GM18873 (cell line): ENCODE measurements around the gene FAS.

Source experiments
- ATAC-seq: cut with Tn5 transposase; IDR thresholded peaks from one replicate; pipeline ENCODE4 v1.9.1; 2021; ENCODE audit warnings: mild to moderate bottlenecking, moderate library complexity, moderate number of reproducible peaks; ENCODE audit not compliant: unreplicated experiment, low FRiP score

Gene FAS

GRCh38 chr10:88990384-88991160 lies at the start of gene FAS:
TSS of gene FAS (plus strand) at chr10:88990798. CDS start at chr10:88990877, 79 bp downstream.
- ATAC-seq: peak; percentile 58

GRCh38 chr10:88941026-88941425 lies 49.6 kb upstream of the FAS start:
- ATAC-seq: no peak

GRCh38 chr10:88943778-88944177 lies 46.8 kb upstream of the FAS start:
- no peak for ATAC-seq

GRCh38 chr10:88944813-88945212 lies 45.8 kb upstream of the FAS start:
- no peak for ATAC-seq

GRCh38 chr10:88946200-88946599 lies 44.4 kb upstream of the FAS start:
- no peak for ATAC-seq

DNA sequence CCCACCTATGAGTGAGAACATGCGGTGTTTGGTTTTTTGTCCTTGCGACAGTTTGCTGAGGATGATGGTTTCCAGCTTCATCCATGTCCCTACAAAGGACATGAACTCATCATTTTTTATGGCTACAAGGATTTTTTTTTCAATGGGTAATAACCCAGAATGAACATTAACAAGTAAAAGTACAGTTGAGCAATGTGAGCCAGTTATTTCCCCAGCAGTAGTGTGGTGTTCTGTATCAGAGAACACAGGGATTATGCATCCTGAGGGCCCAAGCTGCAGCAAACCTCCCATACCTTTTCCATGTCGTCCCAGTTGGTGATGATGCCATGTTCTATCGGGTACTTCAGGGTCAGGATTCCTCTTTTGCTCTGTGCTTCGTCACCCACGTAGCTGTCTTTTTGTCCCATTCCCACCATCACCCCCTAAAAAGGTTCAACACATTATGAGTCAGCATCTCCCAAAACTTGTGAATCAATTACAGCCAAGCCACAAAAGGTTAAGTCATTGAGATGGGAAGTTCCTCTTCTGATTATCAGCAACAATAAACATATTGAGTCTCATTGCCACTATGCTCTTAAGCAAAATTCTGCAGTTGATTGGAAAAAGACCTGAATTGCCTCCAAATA lies 43.5 kb upstream of the FAS start:
- no peak for ATAC-seq

DNA sequence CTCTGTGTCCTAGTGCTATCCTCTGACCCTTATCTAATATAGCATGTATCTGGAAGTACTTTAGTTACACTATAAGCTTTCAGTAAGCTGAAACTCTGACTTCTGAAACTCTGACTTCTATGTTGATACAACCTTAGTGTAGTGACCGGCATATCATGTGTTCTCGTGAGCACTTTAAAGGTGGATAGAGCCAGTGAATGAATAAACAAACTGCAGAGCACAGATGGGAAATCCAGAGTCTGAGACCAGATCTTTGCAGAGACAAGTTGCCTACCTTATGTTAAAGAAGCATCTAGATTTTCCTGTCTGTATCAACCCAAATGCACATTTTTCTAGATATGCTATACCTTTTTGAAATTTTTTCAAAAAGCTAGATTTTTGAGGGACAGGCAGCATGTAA lies 41.5 kb upstream of the FAS start:
- ATAC-seq: no peak

DNA sequence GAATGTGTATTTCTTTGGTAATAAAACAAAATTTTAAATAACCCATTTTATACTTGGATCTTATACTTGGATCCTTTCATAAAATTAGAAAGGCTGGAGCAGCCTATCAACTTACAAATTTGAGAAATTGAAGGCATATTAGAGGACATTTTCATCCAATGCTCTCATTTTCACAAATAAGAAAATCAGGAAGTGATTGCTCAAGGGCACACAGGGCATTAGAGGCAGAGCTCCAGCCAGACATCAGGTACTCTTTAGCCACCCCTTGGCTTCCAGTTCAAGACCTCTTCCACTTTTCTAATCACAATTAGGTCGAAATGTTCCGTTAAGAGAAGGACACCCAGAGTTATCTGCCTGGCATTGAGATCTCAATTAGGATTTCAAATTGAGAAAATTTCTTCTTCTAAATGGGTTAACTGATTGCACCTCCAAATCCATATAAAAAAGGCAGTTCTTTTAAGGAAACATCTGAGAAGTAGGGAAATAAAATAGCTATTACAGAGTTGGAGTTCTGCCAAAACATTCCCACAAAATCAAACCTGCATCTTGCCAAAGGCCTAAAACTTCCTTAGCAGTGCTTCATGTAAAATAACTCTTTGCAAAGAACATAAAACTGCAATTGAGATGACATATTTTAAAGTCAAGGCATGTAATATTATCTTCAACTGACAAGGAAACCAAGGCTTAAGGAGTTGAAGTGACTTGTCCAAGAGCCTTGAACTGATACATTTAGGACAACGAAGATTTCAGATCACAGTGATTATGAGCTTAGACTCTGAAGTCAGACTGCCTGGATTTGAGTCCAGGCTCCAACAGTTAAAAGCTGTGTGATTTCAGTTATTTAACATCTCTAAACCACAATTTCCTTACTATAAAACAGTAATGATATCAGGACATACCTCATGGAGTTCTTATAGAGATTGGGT lies 40.4 kb upstream of the FAS start:
- no peak for ATAC-seq

GRCh38 chr10:88952647-88953111 lies 37.9 kb upstream of the FAS start, which contains the start of gene ACTA2:
TSS of gene ACTA2 (minus strand) at chr10:88952773. CDS start at chr10:88948930, 3,843 bp downstream.
- ATAC-seq: no peak

GRCh38 chr10:88953662-88954061 lies 36.9 kb upstream of the FAS start:
- ATAC-seq: no peak

- no peak for ATAC-seq
Observed at GRCh38 chr10:88954458-88955083, 36.0 kb upstream of the FAS start.

GRCh38 chr10:88957381-88957780 lies 33.2 kb upstream of the FAS start:
- no peak for ATAC-seq

GRCh38 chr10:88958721-88959120 lies 31.9 kb upstream of the FAS start:
- ATAC-seq: no peak

DNA sequence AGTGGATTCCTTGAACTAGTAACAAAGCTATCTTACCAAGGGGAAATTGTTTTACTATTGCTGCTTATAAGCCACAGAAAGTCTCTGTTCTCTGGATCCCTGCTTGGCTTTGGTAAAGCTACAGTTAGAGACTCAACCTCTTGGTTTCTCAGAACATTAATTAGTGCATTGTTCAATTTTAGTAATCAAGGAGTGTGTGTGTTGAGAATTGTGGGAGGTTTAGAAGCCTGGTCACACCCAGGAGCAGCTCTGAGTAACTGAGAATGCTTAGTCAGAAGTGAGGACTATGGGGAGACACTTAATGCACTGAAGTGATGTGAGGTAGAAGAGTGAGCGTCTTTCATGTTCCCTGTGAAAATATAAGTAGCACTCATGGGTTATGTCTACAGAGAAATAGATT lies 29.8 kb upstream of the FAS start:
- no peak for ATAC-seq

GRCh38 chr10:88961266-88961665 lies 29.3 kb upstream of the FAS start:
- ATAC-seq: no peak

DNA sequence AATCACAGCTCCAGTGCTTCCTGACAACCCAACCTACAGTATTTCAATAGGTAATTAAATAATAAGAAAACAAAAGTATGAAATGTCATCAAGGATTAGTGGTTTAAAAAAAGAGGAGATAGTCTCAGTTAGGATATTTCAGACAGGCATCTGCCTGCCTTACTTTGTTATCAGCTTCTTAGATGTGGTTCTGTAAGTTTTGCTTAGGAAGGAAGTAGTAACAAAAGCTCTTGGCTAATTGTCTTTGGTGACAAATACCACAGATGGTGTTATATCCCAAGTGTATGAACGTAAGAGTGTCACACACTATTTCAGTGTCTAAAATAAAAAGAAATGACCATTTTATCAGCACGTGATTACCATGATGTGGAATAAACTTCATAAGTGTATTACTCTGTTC lies 28.3 kb upstream of the FAS start:
- ATAC-seq: no peak

DNA sequence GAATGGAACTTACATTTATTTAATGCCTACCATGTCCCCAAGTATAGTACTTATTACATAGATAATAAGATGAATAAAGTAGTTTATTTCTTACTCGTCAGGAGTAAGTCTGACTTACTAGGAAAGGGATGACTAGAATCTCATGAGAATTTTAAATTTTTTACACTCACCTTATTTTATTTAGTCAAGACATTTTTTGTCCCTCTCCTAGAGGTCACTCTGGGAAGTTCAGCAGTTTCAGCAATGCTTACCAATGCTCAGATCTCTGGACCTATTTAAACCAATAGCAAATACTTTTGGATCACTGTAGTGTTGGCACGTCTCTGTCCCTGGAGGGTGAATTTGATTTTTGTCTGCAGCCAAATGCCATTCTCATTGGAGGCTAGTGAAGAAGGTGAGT lies 27.3 kb upstream of the FAS start:
- ATAC-seq: no peak

DNA sequence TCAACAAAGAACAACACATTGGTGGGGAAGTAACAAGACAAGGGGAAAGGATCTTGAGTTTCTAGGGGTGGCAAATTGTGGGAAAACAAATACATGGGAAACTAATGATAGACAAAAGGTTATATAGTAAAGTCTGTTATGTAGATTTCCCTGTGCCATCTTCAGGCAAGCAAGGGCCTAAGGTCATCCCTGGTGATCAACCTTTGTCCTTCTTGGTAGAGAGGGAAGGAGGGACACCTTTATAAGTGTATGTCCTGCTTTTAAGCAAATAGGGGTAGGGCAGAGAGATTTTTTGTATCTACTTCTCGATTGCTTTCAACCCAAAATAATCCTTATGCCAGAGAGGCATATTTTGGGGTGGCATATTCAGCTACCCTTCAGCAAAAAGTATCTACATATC lies 26.2 kb upstream of the FAS start:
- ATAC-seq: no peak

GRCh38 chr10:88964869-88965415 lies 25.7 kb upstream of the FAS start:
- ATAC-seq: no peak

DNA sequence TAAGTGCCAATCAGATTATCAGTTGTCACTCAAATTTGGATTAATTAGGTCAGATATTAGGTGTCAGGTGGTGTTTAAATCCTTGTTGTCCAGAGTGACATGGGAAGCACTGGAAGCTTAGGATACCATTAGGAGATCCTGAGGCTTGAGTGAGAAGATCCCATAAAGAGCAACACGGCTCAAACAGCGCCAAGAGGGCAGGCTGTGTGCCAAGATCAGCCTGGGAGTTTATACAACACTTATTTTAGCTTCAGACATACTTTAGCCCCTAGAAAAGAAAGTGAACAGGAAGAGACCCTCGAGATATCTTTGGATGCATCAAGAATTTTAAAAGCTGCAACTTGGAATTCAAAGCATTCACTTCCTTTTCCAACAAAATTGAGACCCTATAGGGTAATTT lies 23.8 kb upstream of the FAS start:
- no peak for ATAC-seq
